Thyroid gland (tissue), 4 donors: Measurements from ENCODE around the gene PKHD1.

Experiments
- POLR2A ChIP-seq, 2 donors: fragments of 450-650 bp; IDR thresholded peaks; one replicate each; pipeline ENCODE4 v1.6.1; 2017; ENCODE audit warnings: antibody characterized with exemption in 2 of 2, mild to moderate bottlenecking in 2 of 2, moderate library complexity in 1 of 2
- TF ChIP-seq, protein P1 (sequence below), 6 experiments: fragments of 200-600 bp in 3 of 6; fragments of 450-650 bp in 3 of 6; sonication (generic) in 3 of 6; IDR thresholded peaks; one replicate each; pipeline ENCODE4 v1.5.1; 2016 to 2019; ENCODE audit warnings: antibody characterized with exemption in 6 of 6, mild to moderate bottlenecking in 2 of 6, inconsistent platforms in 1 of 6, moderate library complexity in 1 of 6

DNA sequence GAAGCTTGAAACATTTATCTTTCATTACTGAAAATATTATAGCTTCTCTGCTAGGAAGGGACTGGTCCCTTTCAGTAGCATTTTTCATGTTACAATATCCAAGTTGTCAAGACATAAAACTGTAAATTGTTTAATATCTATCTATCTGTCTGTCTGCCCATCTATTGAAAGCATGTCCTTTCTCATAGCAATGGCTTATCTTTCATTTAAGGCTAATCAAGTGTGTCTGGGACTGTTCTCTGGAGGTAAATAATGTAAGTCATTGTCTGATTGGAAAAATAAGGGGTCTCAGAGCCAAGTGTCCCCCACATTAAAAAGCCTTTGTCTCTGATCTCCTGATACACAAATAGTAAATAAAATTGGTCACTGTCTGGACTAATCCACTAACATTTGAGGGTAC lies 135.5 kb downstream of the PKHD1 start:
- no peak for TF ChIP-seq POLR2A (IDR thresholded peaks at IDR 0.05)
- TF ChIP-seq, protein P1, sequence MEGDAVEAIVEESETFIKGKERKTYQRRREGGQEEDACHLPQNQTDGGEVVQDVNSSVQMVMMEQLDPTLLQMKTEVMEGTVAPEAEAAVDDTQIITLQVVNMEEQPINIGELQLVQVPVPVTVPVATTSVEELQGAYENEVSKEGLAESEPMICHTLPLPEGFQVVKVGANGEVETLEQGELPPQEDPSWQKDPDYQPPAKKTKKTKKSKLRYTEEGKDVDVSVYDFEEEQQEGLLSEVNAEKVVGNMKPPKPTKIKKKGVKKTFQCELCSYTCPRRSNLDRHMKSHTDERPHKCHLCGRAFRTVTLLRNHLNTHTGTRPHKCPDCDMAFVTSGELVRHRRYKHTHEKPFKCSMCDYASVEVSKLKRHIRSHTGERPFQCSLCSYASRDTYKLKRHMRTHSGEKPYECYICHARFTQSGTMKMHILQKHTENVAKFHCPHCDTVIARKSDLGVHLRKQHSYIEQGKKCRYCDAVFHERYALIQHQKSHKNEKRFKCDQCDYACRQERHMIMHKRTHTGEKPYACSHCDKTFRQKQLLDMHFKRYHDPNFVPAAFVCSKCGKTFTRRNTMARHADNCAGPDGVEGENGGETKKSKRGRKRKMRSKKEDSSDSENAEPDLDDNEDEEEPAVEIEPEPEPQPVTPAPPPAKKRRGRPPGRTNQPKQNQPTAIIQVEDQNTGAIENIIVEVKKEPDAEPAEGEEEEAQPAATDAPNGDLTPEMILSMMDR (IDR thresholded peaks at IDR 0.05): no peak
